ENCODE results near the gene GNL1.
"Not testable (repeated sequence)": the region's sequence is repeated elsewhere in the genome, so short reads cannot be mapped to it uniquely, and the experiment has no call there.

Gene GNL1

DNA sequence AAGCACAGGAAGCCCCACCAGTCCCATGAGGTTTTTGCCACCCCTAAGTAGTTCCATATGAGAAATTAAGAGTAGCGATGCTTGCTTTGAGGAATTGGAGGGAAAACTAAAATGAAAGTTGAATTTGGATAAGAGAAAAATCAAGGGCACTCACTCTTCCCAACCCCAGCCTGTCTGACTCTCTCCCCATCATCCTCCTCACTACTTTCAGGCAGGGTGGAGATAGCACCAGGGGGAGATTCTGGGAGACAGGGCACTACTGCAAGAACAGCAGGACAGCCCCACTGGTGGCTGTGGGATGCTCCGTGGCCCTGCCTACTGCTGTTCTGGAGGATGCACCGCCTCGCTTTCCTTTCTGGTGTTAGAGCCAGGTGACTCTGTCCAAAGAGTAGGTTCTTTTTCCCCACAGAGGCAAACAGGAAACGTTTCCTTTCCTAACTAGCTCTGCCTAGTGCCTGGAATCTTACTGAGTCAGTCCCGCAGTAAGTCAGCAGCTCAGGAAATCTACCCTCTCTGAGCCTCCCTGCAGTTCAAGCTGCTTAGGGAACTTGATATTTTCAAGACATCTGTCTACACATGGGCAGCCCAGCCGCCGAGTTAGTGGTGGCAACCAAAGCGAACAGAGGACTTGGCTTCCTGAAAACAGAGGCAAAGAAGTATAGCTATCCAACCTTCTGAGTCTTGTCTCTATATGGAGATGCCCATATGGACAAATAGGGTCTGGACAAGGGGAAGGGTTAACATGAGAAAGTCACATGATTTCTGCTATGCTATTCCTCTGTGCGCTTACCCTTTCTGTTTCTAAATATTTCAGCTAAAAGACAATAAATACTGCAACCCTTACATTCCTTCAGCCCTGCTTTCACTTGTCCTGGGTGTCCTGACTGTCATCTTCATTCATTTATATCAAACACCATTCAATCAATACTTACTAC, 55.6 kb downstream of the GNL1 start:
- DNase-seq: no peak

GRCh38 chr6:30498705-30499104, 57.6 kb downstream of the GNL1 start:
- DNase-seq: not testable (repeated sequence)

DNA sequence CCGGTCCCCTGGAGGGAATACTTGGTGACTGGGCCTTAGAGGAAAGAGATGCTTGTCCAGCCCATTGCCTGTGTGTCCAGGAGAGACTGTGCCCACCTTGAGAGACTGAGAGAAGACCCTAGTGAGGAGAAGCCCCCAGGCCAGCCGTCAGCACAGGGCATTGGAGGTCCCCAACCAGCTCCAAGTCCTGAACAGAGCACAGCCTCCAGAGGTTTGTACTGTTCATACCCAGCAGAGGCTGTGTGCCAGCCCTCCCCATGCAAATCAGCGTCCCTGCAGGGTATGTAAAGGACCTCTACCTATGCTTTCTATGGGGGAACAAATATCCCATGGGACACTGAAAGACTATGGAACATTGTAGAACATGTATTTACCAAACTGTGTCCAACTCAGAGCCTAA, 58.6 kb downstream of the GNL1 start:
- no peak for DNase-seq

GRCh38 chr6:30497261-30497599, 59.1 kb downstream of the GNL1 start:
- DNase-seq: not testable (repeated sequence)

- no peak for DNase-seq
These were observed 60.3 kb downstream of the GNL1 start for GRCh38 chr6:30495993-30496392.

DNA sequence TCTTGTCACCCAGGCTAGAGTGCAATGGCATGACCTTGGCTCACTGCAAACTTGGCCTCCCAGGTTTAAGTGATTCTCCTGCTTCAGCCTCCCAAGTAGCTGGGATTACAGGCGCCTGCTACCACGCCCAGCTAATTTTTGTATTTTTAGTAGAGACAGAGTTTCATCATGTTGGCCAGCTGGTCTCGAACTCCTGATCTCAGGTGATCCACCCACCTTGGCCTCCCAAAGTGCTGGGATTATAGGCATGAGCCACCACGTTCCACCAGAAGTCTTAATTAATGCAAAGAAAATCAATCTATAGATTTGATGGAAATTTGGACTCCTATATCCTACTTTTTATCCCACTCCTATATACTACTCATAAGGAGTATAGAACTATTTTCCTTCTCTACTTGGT, 61.2 kb downstream of the GNL1 start:
- DNase-seq: not testable (repeated sequence)

- DNase-seq: no peak
These were observed 61.9 kb downstream of the GNL1 start for GRCh38 chr6:30494291-30494861.

DNA sequence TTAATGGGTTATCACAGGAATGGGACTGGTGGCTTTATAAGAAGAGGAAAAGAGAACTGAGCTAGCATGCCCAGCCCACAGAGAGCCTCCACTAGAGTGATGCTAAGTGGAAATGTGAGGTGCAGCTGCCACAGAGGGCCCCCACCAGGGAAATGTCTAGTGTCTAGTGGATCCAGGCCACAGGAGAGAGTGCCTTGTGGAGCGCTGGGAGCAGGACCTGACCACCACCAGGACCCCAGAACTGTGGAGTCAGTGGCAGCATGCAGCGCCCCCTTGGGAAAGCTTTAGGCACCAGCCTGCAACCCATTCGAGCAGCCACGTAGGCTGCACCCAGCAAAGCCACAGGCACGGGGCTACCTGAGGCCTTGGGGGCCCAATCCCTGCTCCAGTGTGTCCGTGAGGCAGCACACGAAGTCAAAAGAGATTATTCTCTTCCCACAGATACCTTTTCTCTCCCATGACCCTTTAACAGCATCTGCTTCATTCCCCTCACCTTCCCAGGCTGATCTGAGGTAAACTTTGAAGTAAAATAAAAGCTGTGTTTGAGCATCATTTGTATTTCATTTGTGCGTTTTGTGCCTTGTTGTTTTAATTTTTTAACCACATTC, 62.5 kb downstream of the GNL1 start:
- no peak for DNase-seq

DNA sequence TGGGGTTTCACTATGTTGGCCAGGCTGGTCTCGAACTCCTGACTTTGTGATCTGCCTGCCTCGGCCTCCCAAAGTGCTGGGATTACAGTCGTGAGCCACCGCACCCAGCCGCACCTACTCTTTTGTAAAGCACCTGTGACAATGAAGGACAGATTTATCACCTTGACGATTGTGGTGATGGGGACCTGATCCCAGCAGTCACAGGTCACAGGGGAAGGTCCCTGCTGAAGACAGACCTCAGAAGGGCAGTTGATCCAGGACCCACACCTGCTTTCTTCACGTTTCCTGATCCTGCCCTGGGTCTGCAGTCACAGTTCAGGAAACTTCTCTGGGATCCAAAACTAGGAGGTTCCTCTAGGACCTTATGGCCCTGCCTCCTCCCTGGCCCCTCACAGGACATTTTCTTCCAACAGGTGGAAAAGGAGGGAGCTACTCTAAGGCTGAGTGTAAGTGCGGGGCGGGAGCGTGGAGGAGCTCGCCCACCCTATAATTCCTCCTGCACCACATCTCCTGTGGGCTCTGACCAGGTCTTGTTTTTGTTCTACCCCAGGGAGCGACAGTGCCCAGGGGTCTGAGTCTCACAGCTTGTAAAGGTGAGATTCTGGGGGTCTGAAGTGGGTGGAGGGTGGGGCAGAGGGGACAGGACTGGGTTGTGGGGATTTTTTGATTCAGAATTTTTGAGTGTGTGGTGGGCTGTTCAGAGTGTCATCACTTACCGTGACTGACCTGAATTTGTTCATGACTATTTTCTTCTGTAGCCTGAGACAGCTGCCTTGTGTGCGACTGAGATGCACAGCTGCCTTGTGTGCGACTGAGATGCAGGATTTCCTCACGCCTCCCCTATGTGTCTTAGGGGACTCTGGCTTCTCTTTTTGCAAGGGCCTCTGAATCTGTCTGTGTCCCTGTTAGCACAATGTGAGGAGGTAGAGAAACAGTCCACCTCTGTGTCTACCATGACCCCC, 64.0 kb downstream of the GNL1 start:
- no peak for DNase-seq

Measured in amygdala (tissue), 56 donors.